ENCODE data around the gene RTEL1.

RTEL1 gene

GRCh38 chr20:63661959-63662812 is 4.1 kb downstream of the RTEL1 start:
- H3K14ac ChIP-seq (ENCODE audit: low read length) = no peak overlapping the region
- H2AK5ac ChIP-seq (ENCODE audit: low read length) = no peak overlapping the region
- H2BK12ac ChIP-seq (ENCODE audit: low read length) = no peak overlapping the region
- H3K79me1 ChIP-seq (ENCODE audit: low read length) = peaks cover 10% of the 10 kb centered on the region
- no peak overlapping the region for H3K18ac ChIP-seq (ENCODE audit: low read length)
- H2AFZ ChIP-seq (ENCODE audit: insufficient read depth, low read length, poor library complexity) = no peak overlapping the region
- no peak overlapping the region for H3K4me2 ChIP-seq (ENCODE audit: low read length)
- H3K4me1 ChIP-seq (ENCODE audit: control insufficient read depth in 1 of 2, insufficient read depth in 2 of 2, low read length in 2 of 2) = peaks cover 5 to 12% of the 10 kb centered on the region in 2 experiments
- no peak overlapping the region for H4K8ac ChIP-seq (ENCODE audit: low read depth, low read length)
- no peaks in the 10 kb centered on the region for H3K27me3 ChIP-seq (ENCODE audit: insufficient read depth, low read length)
- H3K27ac ChIP-seq (ENCODE audit: low read depth, low read length) = no peak overlapping the region
- no peak overlapping the region for H3K23ac ChIP-seq (ENCODE audit: low read length)
- no peak overlapping the region for H3K9ac ChIP-seq (ENCODE audit: low read length)
- H3K4ac ChIP-seq (ENCODE audit: low read depth, low read length) = no peak overlapping the region
- H3K9me3 ChIP-seq (ENCODE audit: insufficient read depth, low read depth, low read length) = no peaks in the 10 kb centered on the region
- H4K91ac ChIP-seq (ENCODE audit: low read depth, low read length) = no peak overlapping the region
- no peak overlapping the region for H4K12ac ChIP-seq (ENCODE audit: low read depth, low read length)
- no peak overlapping the region for H2BK5ac ChIP-seq (ENCODE audit: low read depth, low read length, poor library complexity)
- no peak overlapping the region for H2BK120ac ChIP-seq (ENCODE audit: insufficient read depth, low read length, poor library complexity)
- H3K36me3 ChIP-seq (ENCODE audit: control insufficient read depth in 1 of 2, insufficient read depth in 2 of 2, low read length in 2 of 2) = peaks cover 48 to 57% of the 10 kb centered on the region in 2 experiments
- H3K4me3 ChIP-seq (ENCODE audit: low read depth, low read length) = no peak overlapping the region
- no CpG with 5 or more reads among the region's 33 CpGs for WGBS (ENCODE audit: extremely low coverage, insufficient coverage, insufficient read length)
- peaks cover 4% of the 10 kb centered on the region for H3K79me2 ChIP-seq (ENCODE audit: control insufficient read depth, insufficient read depth, low read length, poor library complexity)
- no peak for DNase-seq

- Histone ChIP-seq H4K91ac (ENCODE audit: low read depth, low read length) (no peak overlapping the region), H3K4me2 (ENCODE audit: low read length) (no peak overlapping the region), H3K14ac (ENCODE audit: low read length) (no peak overlapping the region), H3K27ac (ENCODE audit: low read depth, low read length) (no peak overlapping the region), H3K4ac (ENCODE audit: low read depth, low read length) (no peak overlapping the region), H2BK120ac (ENCODE audit: insufficient read depth, low read length, poor library complexity) (no peak overlapping the region), H3K23ac (ENCODE audit: low read length) (no peak overlapping the region), H4K12ac (ENCODE audit: low read depth, low read length) (no peak overlapping the region), H2AFZ (ENCODE audit: insufficient read depth, low read length, poor library complexity) (no peak overlapping the region), H3K27me3 (ENCODE audit: insufficient read depth, low read length) (no peaks in the 10 kb centered on the region), H3K79me1 (ENCODE audit: low read length) (peaks cover 10% of the 10 kb centered on the region), H4K8ac (ENCODE audit: low read depth, low read length) (no peak overlapping the region), H2AK5ac (ENCODE audit: low read length) (no peak overlapping the region), H2BK5ac (ENCODE audit: low read depth, low read length, poor library complexity) (no peak overlapping the region), H3K4me3 (ENCODE audit: low read depth, low read length) (no peak overlapping the region), H3K9me3 (ENCODE audit: insufficient read depth, low read depth, low read length) (no peaks in the 10 kb centered on the region), H3K36me3 (ENCODE audit: control insufficient read depth in 1 of 2, insufficient read depth in 2 of 2, low read length in 2 of 2) (peaks cover 54 to 63% of the 10 kb centered on the region in 2 experiments), H3K79me2 (ENCODE audit: control insufficient read depth, insufficient read depth, low read length, poor library complexity) (peaks cover 4% of the 10 kb centered on the region), H3K18ac (ENCODE audit: low read length) (no peak overlapping the region), H2BK12ac (ENCODE audit: low read length) (no peak overlapping the region), H3K4me1 (ENCODE audit: control insufficient read depth in 1 of 2, insufficient read depth in 2 of 2, low read length in 2 of 2) (peaks cover 5 to 9% of the 10 kb centered on the region in 2 experiments), H3K9ac (ENCODE audit: low read length) (no peak overlapping the region)
- WGBS (ENCODE audit: extremely low coverage, insufficient coverage, insufficient read length) = no CpG with 5 or more reads among the region's 9 CpGs
- no peak for DNase-seq
Measured at GRCh38 chr20:63662813-63663189, 4.7 kb downstream of the RTEL1 start.

GRCh38 chr20:63663332-63664066 is 5.4 kb downstream of the RTEL1 start:
- Histone ChIP-seq H3K4me2 (ENCODE audit: low read length) (no peak overlapping the region), H3K18ac (ENCODE audit: low read length) (no peak overlapping the region), H3K4me1 (ENCODE audit: control insufficient read depth in 1 of 2, insufficient read depth in 2 of 2, low read length in 2 of 2) (peaks cover 5 to 7% of the 10 kb centered on the region in 2 experiments), H4K91ac (ENCODE audit: low read depth, low read length) (no peak overlapping the region), H3K4ac (ENCODE audit: low read depth, low read length) (no peak overlapping the region), H3K79me1 (ENCODE audit: low read length) (peaks cover 6% of the 10 kb centered on the region), H2AFZ (ENCODE audit: insufficient read depth, low read length, poor library complexity) (no peak overlapping the region), H3K79me2 (ENCODE audit: control insufficient read depth, insufficient read depth, low read length, poor library complexity) (peaks cover 4% of the 10 kb centered on the region), H2BK5ac (ENCODE audit: low read depth, low read length, poor library complexity) (no peak overlapping the region), H3K23ac (ENCODE audit: low read length) (no peak overlapping the region), H4K8ac (ENCODE audit: low read depth, low read length) (no peak overlapping the region), H3K4me3 (ENCODE audit: low read depth, low read length) (no peak overlapping the region), H3K9ac (ENCODE audit: low read length) (no peak overlapping the region), H2BK12ac (ENCODE audit: low read length) (no peak overlapping the region), H3K14ac (ENCODE audit: low read length) (no peak overlapping the region), H3K27me3 (ENCODE audit: insufficient read depth, low read length) (no peaks in the 10 kb centered on the region), H2BK120ac (ENCODE audit: insufficient read depth, low read length, poor library complexity) (no peak overlapping the region), H4K12ac (ENCODE audit: low read depth, low read length) (no peak overlapping the region), H3K27ac (ENCODE audit: low read depth, low read length) (no peak overlapping the region), H3K36me3 (ENCODE audit: control insufficient read depth in 1 of 2, insufficient read depth in 2 of 2, low read length in 2 of 2) (peaks cover 61 to 70% of the 10 kb centered on the region in 2 experiments), H3K9me3 (ENCODE audit: insufficient read depth, low read depth, low read length) (no peaks in the 10 kb centered on the region), H2AK5ac (ENCODE audit: low read length) (no peak overlapping the region)
- DNase-seq = no peak
- no CpG with 5 or more reads among the region's 26 CpGs for WGBS (ENCODE audit: extremely low coverage, insufficient coverage, insufficient read length)

GRCh38 chr20:63664143-63664851 is 6.2 kb downstream of the RTEL1 start:
- no peak overlapping the region for H2AFZ ChIP-seq (ENCODE audit: insufficient read depth, low read length, poor library complexity)
- no peaks in the 10 kb centered on the region for H3K79me2 ChIP-seq (ENCODE audit: control insufficient read depth, insufficient read depth, low read length, poor library complexity)
- no CpG with 5 or more reads among the region's 22 CpGs for WGBS (ENCODE audit: extremely low coverage, insufficient coverage, insufficient read length)
- no peaks in the 10 kb centered on the region for H3K27me3 ChIP-seq (ENCODE audit: insufficient read depth, low read length)
- no peak overlapping the region for H3K27ac ChIP-seq (ENCODE audit: low read depth, low read length)
- no peak overlapping the region for H3K23ac ChIP-seq (ENCODE audit: low read length)
- no peak overlapping the region for H3K9ac ChIP-seq (ENCODE audit: low read length)
- H3K4ac ChIP-seq (ENCODE audit: low read depth, low read length) = no peak overlapping the region
- no peak overlapping the region for H3K14ac ChIP-seq (ENCODE audit: low read length)
- peaks cover 66 to 75% of the 10 kb centered on the region in 2 experiments for H3K36me3 ChIP-seq (ENCODE audit: control insufficient read depth in 1 of 2, insufficient read depth in 2 of 2, low read length in 2 of 2)
- no peak overlapping the region for H3K4me3 ChIP-seq (ENCODE audit: low read depth, low read length)
- H3K18ac ChIP-seq (ENCODE audit: low read length) = no peak overlapping the region
- no peak overlapping the region for H3K4me2 ChIP-seq (ENCODE audit: low read length)
- H4K91ac ChIP-seq (ENCODE audit: low read depth, low read length) = no peak overlapping the region
- H2AK5ac ChIP-seq (ENCODE audit: low read length) = no peak overlapping the region
- no peak overlapping the region for H2BK5ac ChIP-seq (ENCODE audit: low read depth, low read length, poor library complexity)
- no peak for DNase-seq
- H2BK12ac ChIP-seq (ENCODE audit: low read length) = no peak overlapping the region
- H4K8ac ChIP-seq (ENCODE audit: low read depth, low read length) = no peak overlapping the region
- H3K9me3 ChIP-seq (ENCODE audit: insufficient read depth, low read depth, low read length) = no peaks in the 10 kb centered on the region
- H2BK120ac ChIP-seq (ENCODE audit: insufficient read depth, low read length, poor library complexity) = no peak overlapping the region
- no peaks in the 10 kb centered on the region for H3K79me1 ChIP-seq (ENCODE audit: low read length)
- no peak overlapping the region for H4K12ac ChIP-seq (ENCODE audit: low read depth, low read length)
- peaks cover under 1 to 2% of the 10 kb centered on the region in 2 experiments for H3K4me1 ChIP-seq (ENCODE audit: control insufficient read depth in 1 of 2, insufficient read depth in 2 of 2, low read length in 2 of 2)

Measured in trophoblast cell (in vitro differentiated cells and primary cell).